ENCODE results near the gene CFB.
"Not testable (repeated sequence)": the region's sequence is repeated elsewhere in the genome, so short reads cannot be mapped to it uniquely, and the experiment has no call there.

Gene CFB

GRCh38 chr6:31927863-31928671 is 17.8 kb upstream of the CFB start:
- Histone ChIP-seq H2AFZ (ENCODE audit: low read length) (no peak overlapping the region), H3F3A (ENCODE audit: insufficient read depth, low read length) (no peaks in the 10 kb centered on the region), H3K4me3 (ENCODE audit: low read depth, low read length, poor library complexity, severe bottlenecking) (no peak overlapping the region), H3K27me3 (ENCODE audit: insufficient read depth, low read length) (peaks cover 15% of the 10 kb centered on the region; the same call in 1 of the 2 replicates), H3K9me2 (ENCODE audit: low read depth, low read length) (no peaks in the 10 kb centered on the region), H3K4me2 (ENCODE audit: low read length) (no peak overlapping the region; the same call in 1 of the 2 replicates), H3K27ac (ENCODE audit: low read depth, low read length, poor library complexity, severe bottlenecking) (no peak overlapping the region), H3K79me2 (ENCODE audit: insufficient read depth, low read length) (no peaks in the 10 kb centered on the region), H3K9me3 (ENCODE audit: low read length) (no peaks in the 10 kb centered on the region; the same call in 1 of the 2 replicates), H3K4me1 (ENCODE audit: insufficient read depth, low read length, severe bottlenecking) (no peaks in the 10 kb centered on the region), H3K9ac (ENCODE audit: low read length) (no peak overlapping the region), H3K36me3 (ENCODE audit: insufficient read depth, low read length) (no peaks in the 10 kb centered on the region; the same call in 1 of the 2 replicates), H4K20me1 (ENCODE audit: insufficient read depth, low read length) (no peaks in the 10 kb centered on the region)
- TF ChIP-seq CTCF (IDR thresholded peaks at IDR 0.05; ENCODE audit: low read length) (no peak), EZH2 (IDR thresholded peaks at IDR 0.05; ENCODE audit: borderline replicate concordance, low read length) (no peak)

GRCh38 chr6:31928672-31928939 is 17.3 kb upstream of the CFB start:
- Histone ChIP-seq H3K4me1 (ENCODE audit: insufficient read depth, low read length, severe bottlenecking) (no peaks in the 10 kb centered on the region), H3K4me2 (ENCODE audit: low read length) (no peak overlapping the region), H3K9me3 (ENCODE audit: low read length) (no peaks in the 10 kb centered on the region; the same call in 1 of the 2 replicates), H3K27me3 (ENCODE audit: insufficient read depth, low read length) (peaks cover 15% of the 10 kb centered on the region; the same call in 1 of the 2 replicates), H3K36me3 (ENCODE audit: insufficient read depth, low read length) (no peaks in the 10 kb centered on the region; the same call in 1 of the 2 replicates), H3K4me3 (ENCODE audit: low read depth, low read length, poor library complexity, severe bottlenecking) (no peak overlapping the region), H2AFZ (ENCODE audit: low read length) (no peak overlapping the region), H3F3A (ENCODE audit: insufficient read depth, low read length) (no peaks in the 10 kb centered on the region), H3K9me2 (ENCODE audit: low read depth, low read length) (no peaks in the 10 kb centered on the region), H3K79me2 (ENCODE audit: insufficient read depth, low read length) (no peaks in the 10 kb centered on the region), H4K20me1 (ENCODE audit: insufficient read depth, low read length) (no peaks in the 10 kb centered on the region), H3K27ac (ENCODE audit: low read depth, low read length, poor library complexity, severe bottlenecking) (no peak overlapping the region), H3K9ac (ENCODE audit: low read length) (no peak overlapping the region)
- TF ChIP-seq CTCF (IDR thresholded peaks at IDR 0.05; ENCODE audit: low read length) (no peak), EZH2 (IDR thresholded peaks at IDR 0.05; ENCODE audit: borderline replicate concordance, low read length) (no peak)

GRCh38 chr6:31930962-31931361 is 14.9 kb upstream of the CFB start:
- Histone ChIP-seq H3K4me1 (ENCODE audit: insufficient read depth, low read length, severe bottlenecking) (no peaks in the 10 kb centered on the region), H3K9ac (ENCODE audit: low read length) (no peak overlapping the region)

GRCh38 chr6:31932137-31932536 is 13.8 kb upstream of the CFB start:
- not testable (repeated sequence) for H2AFZ ChIP-seq (ENCODE audit: low read length); H3K27ac ChIP-seq (ENCODE audit: low read depth, low read length, poor library complexity, severe bottlenecking); H3K36me3 ChIP-seq (ENCODE audit: insufficient read depth, low read length); H3K9me2 ChIP-seq (ENCODE audit: low read depth, low read length); H3F3A ChIP-seq (ENCODE audit: insufficient read depth, low read length); H3K27me3 ChIP-seq (ENCODE audit: insufficient read depth, low read length); H3K79me2 ChIP-seq (ENCODE audit: insufficient read depth, low read length); H3K4me1 ChIP-seq (ENCODE audit: insufficient read depth, low read length, severe bottlenecking); H3K4me2 ChIP-seq (ENCODE audit: low read length); H4K20me1 ChIP-seq (ENCODE audit: insufficient read depth, low read length); H3K9ac ChIP-seq (ENCODE audit: low read length); H3K4me3 ChIP-seq (ENCODE audit: low read depth, low read length, poor library complexity, severe bottlenecking); H3K9me3 ChIP-seq (ENCODE audit: low read length)

More at GRCh38 chr6:31930962-31931361, 14.9 kb upstream of the CFB start:
- no peak overlapping the region for H3K4me3 ChIP-seq (ENCODE audit: low read depth, low read length, poor library complexity, severe bottlenecking)
- H3K36me3 ChIP-seq (ENCODE audit: insufficient read depth, low read length) = no peaks in the 10 kb centered on the region; the same call in 1 of the 2 replicates
- no peak overlapping the region for H3K27ac ChIP-seq (ENCODE audit: low read depth, low read length, poor library complexity, severe bottlenecking)
- no peaks in the 10 kb centered on the region for H3K9me2 ChIP-seq (ENCODE audit: low read depth, low read length)
- no peaks in the 10 kb centered on the region for H4K20me1 ChIP-seq (ENCODE audit: insufficient read depth, low read length)
- H3K9me3 ChIP-seq (ENCODE audit: low read length) = no peaks in the 10 kb centered on the region; the same call in 1 of the 2 replicates
- no peak for TF ChIP-seq EZH2 (IDR thresholded peaks at IDR 0.05; ENCODE audit: borderline replicate concordance, low read length)
- no peak for TF ChIP-seq CTCF (IDR thresholded peaks at IDR 0.05; ENCODE audit: low read length)
- H3F3A ChIP-seq (ENCODE audit: insufficient read depth, low read length) = no peaks in the 10 kb centered on the region
- peaks cover 11% of the 10 kb centered on the region; the same call in 1 of the 2 replicates for H3K27me3 ChIP-seq (ENCODE audit: insufficient read depth, low read length)
- H3K4me2 ChIP-seq (ENCODE audit: low read length) = no peak overlapping the region
- no peaks in the 10 kb centered on the region for H3K79me2 ChIP-seq (ENCODE audit: insufficient read depth, low read length)
- H2AFZ ChIP-seq (ENCODE audit: low read length) = no peak overlapping the region
